Stimulated activated CD4-positive, alpha-beta T cell treated with anti-CD3 and anti-CD28 coated beads, Interleukin-4, amount 100 ng/mL, for 4 hours (primary cell): ENCODE data around the gene RAB4B.
"Not testable (repeated sequence)": the region's sequence is repeated elsewhere in the genome, so short reads cannot be mapped to it uniquely, and the experiment has no call there.

Experiments used
- DNase-seq, 2 experiments: peaks; one replicate each; pipeline ENCODE4 v3.0.0-alpha.2; 2020

The RAB4B gene

GRCh38 chr19:40777937-40778705 lies at the start of gene RAB4B:
Gene RAB4B, plus strand, starts transcription at chr19:40778247. Its CDS starts 129 bp downstream, at chr19:40778376.
- peak; percentile 99 to 100 for DNase-seq

GRCh38 chr19:40730065-40730464 lies 48.0 kb upstream of the RAB4B start:
- DNase-seq = not testable (repeated sequence)

- not testable (repeated sequence) for DNase-seq
Measured at GRCh38 chr19:40732304-40732703, 45.7 kb upstream of the RAB4B start.

- no peak for DNase-seq
Measured at GRCh38 chr19:40733149-40733548, 44.9 kb upstream of the RAB4B start.

- DNase-seq = no peak
Measured at GRCh38 chr19:40735013-40735771, 42.9 kb upstream of the RAB4B start.

GRCh38 chr19:40736661-40737060 lies 41.4 kb upstream of the RAB4B start:
- DNase-seq = no peak

- no peak for DNase-seq
Measured at GRCh38 chr19:40737102-40737644, 40.9 kb upstream of the RAB4B start.

GRCh38 chr19:40739030-40739839 lies 38.8 kb upstream of the RAB4B start:
- DNase-seq = no peak

- DNase-seq = no peak
Measured at GRCh38 chr19:40739871-40740703, 38.0 kb upstream of the RAB4B start.

GRCh38 chr19:40740747-40741146 lies 37.3 kb upstream of the RAB4B start:
- no peak for DNase-seq

GRCh38 chr19:40741527-40742390 lies 36.3 kb upstream of the RAB4B start:
- DNase-seq = no peak

GRCh38 chr19:40742477-40742876 lies 35.6 kb upstream of the RAB4B start:
- DNase-seq = no peak

- DNase-seq = no peak
Measured at GRCh38 chr19:40742886-40743285, 35.2 kb upstream of the RAB4B start.

- no peak for DNase-seq
Measured at GRCh38 chr19:40743926-40744325, 34.1 kb upstream of the RAB4B start.

GRCh38 chr19:40744554-40745401 lies 33.3 kb upstream of the RAB4B start:
- DNase-seq = no peak

GRCh38 chr19:40745402-40745780 lies 32.7 kb upstream of the RAB4B start:
- no peak for DNase-seq

GRCh38 chr19:40747536-40747935 lies 30.5 kb upstream of the RAB4B start:
- no peak for DNase-seq

GRCh38 chr19:40750058-40750873 lies 27.8 kb upstream of the RAB4B start, which contains the start of gene ACTMAP:
Gene ACTMAP, minus strand, starts transcription at chr19:40750477. Its CDS starts 674 bp downstream, at chr19:40749803.
- peak; percentile 97 to 100 for DNase-seq
